CD4-positive, CD25-positive, alpha-beta regulatory T cell (primary cell): ENCODE results near the gene HS3ST5. TPM values are rescaled to one million over a fixed set of nuclear protein-coding genes. Genes with fewer than 3 reads are reported as not detected.
A peak's percentile ranks its signal among the peaks of the same experiment; 100 is the strongest.

ENCODE experiments used
- ATAC-seq, 2 donors: fragments of 150-1000 bp; cut with Tn5 transposase; one replicate each; pipeline ENCODE4 v1.10.0; 2021; ENCODE audit warnings: low read depth in 2 of 2, moderate number of reproducible peaks in 2 of 2, moderate library complexity in 1 of 2
- DNase-seq, 3 donors: peaks; one replicate each; pipeline versions ENCODE4 v3.0.0 to v3.0.0-alpha.2; 2012 to 2022; ENCODE audit warnings: mixed read lengths in 1 of 3
- H3K27ac ChIP-seq: one replicate; pipeline ENCODE4 v1.7.0; 2013; ENCODE audit warnings: mild to moderate bottlenecking, low read length; ENCODE audit not compliant: insufficient read depth, poor library complexity, severe bottlenecking
- H3K27me3 ChIP-seq: one replicate; pipeline ENCODE4 v1.7.0; 2013; ENCODE audit warnings: low read length; ENCODE audit not compliant: control insufficient read depth, insufficient read depth
- H3K36me3 ChIP-seq: one replicate; pipeline ENCODE4 v1.7.0; 2013; ENCODE audit warnings: mild to moderate bottlenecking, low read length, moderate library complexity; ENCODE audit not compliant: control insufficient read depth, insufficient read depth
- H3K4me1 ChIP-seq: 2 replicates; pipeline ENCODE4 v1.7.0; 2013; ENCODE audit warnings: mild to moderate bottlenecking, low read length; ENCODE audit not compliant: insufficient read depth, control insufficient read depth, poor library complexity, severe bottlenecking
- H3K4me3 ChIP-seq: one replicate; pipeline ENCODE4 v1.7.0; 2013; ENCODE audit warnings: low read depth, mild to moderate bottlenecking, low read length, moderate library complexity
- H3K9me3 ChIP-seq, 2 experiments: 1 replicate in 1 of 2; 2 replicates in 1 of 2; pipeline ENCODE4 v1.7.0; 2013; ENCODE audit warnings: low read length in 2 of 2, mild to moderate bottlenecking in 1 of 2, moderate library complexity in 1 of 2; ENCODE audit not compliant: control insufficient read depth in 2 of 2
- H3K27ac Mint-ChIP-seq, 3 donors: one replicate each; pipeline ENCODE4 v1.8.0; 2020 to 2022; ENCODE audit warnings: mild to moderate bottlenecking in 3 of 3, mixed read lengths in 3 of 3, moderate library complexity in 2 of 3
- H3K27me3 Mint-ChIP-seq: one replicate; pipeline ENCODE4 v1.8.0; 2022; ENCODE audit warnings: mild to moderate bottlenecking, mixed read lengths
- H3K36me3 Mint-ChIP-seq: one replicate; pipeline ENCODE4 v1.8.0; 2020; ENCODE audit warnings: mixed read lengths
- H3K4me1 Mint-ChIP-seq, 4 donors: one replicate each; pipeline ENCODE4 v1.8.0; 2020 to 2022; ENCODE audit warnings: mixed read lengths in 4 of 4, mild to moderate bottlenecking in 1 of 4
- H3K4me3 Mint-ChIP-seq, 4 donors: one replicate each; pipeline ENCODE4 v1.8.0; 2020 to 2022; ENCODE audit warnings: mild to moderate bottlenecking in 4 of 4, mixed read lengths in 4 of 4, moderate library complexity in 3 of 4
- H3K9me3 Mint-ChIP-seq, 7 donors: one replicate each; pipeline ENCODE4 v1.8.0; 2020 to 2022; ENCODE audit warnings: mixed read lengths in 7 of 7, mild to moderate bottlenecking in 3 of 7, moderate library complexity in 2 of 7
- polyA plus RNA-seq, 4 donors: library from polyadenylated mRNA; unstranded; fragments of 300-500 nt; fragmentation: Illumina TruSeq; gene quantifications; one replicate each; pipeline ENCODE4 v1.2.3, GENCODE V29; 2021
- total RNA-seq: library from RNA; stranded (reverse); gene quantifications from one replicate; pipeline ENCODE4 v1.2.3, GENCODE V29; 2022

Gene HS3ST5, protein sequence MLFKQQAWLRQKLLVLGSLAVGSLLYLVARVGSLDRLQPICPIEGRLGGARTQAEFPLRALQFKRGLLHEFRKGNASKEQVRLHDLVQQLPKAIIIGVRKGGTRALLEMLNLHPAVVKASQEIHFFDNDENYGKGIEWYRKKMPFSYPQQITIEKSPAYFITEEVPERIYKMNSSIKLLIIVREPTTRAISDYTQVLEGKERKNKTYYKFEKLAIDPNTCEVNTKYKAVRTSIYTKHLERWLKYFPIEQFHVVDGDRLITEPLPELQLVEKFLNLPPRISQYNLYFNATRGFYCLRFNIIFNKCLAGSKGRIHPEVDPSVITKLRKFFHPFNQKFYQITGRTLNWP
- total RNA-seq (not detected), polyA plus RNA-seq (not detected)

DNA sequence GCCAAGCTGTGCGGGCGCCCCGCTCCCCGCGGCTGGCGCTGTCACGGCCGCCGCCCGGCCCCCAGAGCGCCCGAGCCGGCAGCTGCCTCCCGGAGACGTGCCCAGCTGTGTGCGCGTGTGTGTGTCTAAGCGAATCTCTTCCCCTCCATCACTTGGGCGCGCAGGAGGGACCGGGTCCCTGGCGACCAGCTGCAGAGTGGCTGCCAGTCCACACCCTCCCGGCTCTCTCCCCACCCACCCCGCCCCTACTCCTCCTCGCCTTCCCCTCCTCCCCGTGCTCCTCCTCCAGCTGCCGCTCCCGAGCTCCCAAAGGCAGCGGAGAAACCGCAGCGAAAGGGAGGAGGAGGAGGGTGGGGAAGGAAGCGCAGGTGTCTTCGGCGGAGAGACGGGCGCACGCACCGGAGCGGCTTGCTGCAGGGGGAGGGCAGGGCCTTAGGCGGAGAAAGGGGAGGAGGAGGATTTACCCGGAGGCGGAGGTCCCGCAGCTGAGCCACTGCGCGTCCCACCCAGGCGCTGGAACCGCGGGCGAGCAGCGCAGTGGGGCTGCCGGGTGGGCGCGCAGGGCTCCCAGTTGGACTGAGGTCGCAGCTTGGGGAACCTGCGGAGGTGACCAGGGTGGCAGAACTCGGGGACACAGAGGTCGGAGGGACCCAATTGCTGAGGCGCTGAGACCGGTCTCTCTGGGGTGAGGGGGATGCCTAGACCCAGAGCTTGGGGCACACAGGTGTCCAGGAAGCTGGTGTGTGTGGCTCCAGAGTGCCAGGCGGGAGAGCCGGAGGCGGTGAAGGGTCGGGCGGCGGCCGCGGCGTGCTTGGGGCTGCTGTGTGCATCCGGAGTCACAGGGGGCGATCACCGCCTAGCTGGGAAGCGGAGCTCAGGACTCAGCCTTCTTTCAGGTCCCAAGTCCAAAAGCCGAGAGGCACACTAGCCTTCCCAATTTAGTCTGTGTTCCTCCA, at the start of gene HS3ST5:
HS3ST5 (minus strand) TSS at position 198 of the 956 bp plus-strand sequence. CDS start 280,178 bp downstream, outside the sequence.
- Histone ChIP-seq H3K27me3 (peaks cover 7% of the 10 kb centered on the region), H3K4me3 (no peak within 1 kb of the TSS), H3K4me1 (no peaks in the 10 kb centered on the region), H3K36me3 (no peaks in the 10 kb centered on the region), H3K9me3 (no peaks in the 10 kb centered on the region), H3K27ac (no peak within 1 kb of the TSS)
- ATAC-seq (no peak), DNase-seq (no peak)
- H3K27me3 Mint-ChIP-seq: peaks cover 45% of the 10 kb centered on the region
- H3K9me3 Mint-ChIP-seq: peaks cover 0 to 6% (median 0%) of the 10 kb centered on the region in 7 donors
- H3K36me3 Mint-ChIP-seq: peaks cover 4% of the 10 kb centered on the region
- no peak within 1 kb of the TSS for H3K27ac Mint-ChIP-seq
- peak within 1 kb of the TSS in 1 of 4 donors; percentile 16 for H3K4me3 Mint-ChIP-seq
- H3K4me1 Mint-ChIP-seq: peaks cover 0 to 4% (median 0%) of the 10 kb centered on the region in 4 donors

DNA sequence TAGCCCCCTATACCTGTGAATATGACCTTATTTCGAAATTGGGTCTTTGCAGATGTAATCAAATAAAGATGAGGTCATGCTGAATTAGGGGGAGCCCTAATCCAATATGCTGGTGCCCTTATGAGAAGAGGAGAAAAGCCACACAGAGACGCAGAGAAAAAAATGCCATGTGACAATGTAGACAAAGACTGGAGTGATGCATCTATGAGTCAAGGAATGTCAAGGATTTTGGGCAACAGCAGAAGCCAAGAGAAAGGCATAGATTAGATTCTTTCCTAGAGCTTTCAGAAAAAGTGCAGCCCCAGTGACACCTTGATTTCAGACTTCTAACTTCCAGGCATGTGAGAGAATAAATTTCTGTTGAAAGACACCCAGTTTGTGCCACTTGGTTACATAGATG, 47.4 kb upstream of the HS3ST5 start:
- H3K36me3 Mint-ChIP-seq: no peaks in the 10 kb centered on the region
- H3K27me3 ChIP-seq: no peaks in the 10 kb centered on the region
- no peak overlapping the region for H3K4me3 ChIP-seq
- no peak for DNase-seq
- H3K4me1 ChIP-seq: no peaks in the 10 kb centered on the region
- H3K4me3 Mint-ChIP-seq: peak overlapping the region in 1 of 4 donors; percentile 27
- H3K27ac ChIP-seq: no peak overlapping the region
- no peaks in the 10 kb centered on the region for H3K9me3 ChIP-seq
- no peak for ATAC-seq
- no peaks in the 10 kb centered on the region for H3K36me3 ChIP-seq
- H3K27ac Mint-ChIP-seq: no peak overlapping the region
- no peaks in the 10 kb centered on the region for H3K4me1 Mint-ChIP-seq
- peaks cover 0 to 2% (median 0%) of the 10 kb centered on the region in 7 donors for H3K9me3 Mint-ChIP-seq
- H3K27me3 Mint-ChIP-seq: no peaks in the 10 kb centered on the region

DNA sequence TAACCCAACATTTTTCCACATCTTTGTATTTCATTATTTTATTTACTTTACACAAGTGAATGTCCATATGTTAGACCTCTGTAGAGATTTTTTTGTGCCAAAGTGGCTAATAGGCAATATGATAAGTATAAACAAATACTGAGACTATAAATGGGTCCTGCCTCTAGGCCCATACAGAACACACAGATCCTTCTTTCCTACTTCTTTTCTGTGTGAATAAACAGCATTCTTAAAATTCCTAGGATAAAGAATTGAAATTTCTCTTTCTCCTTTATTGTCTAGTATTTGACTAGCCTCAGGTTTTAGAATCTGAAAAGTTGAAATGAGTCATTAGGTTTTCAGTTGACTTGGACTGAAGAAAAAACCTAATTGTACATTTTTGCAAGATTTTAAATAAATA, 46.3 kb upstream of the HS3ST5 start:
- Histone ChIP-seq H3K9me3 (no peaks in the 10 kb centered on the region), H3K36me3 (no peaks in the 10 kb centered on the region), H3K27ac (no peak overlapping the region), H3K27me3 (no peaks in the 10 kb centered on the region), H3K4me3 (no peak overlapping the region), H3K4me1 (no peaks in the 10 kb centered on the region)
- Mint-ChIP-seq H3K27ac (no peak overlapping the region), H3K9me3 (peaks cover 0 to 2% (median 0%) of the 10 kb centered on the region in 7 donors), H3K36me3 (no peaks in the 10 kb centered on the region), H3K27me3 (no peaks in the 10 kb centered on the region), H3K4me1 (no peaks in the 10 kb centered on the region), H3K4me3 (no peak overlapping the region)
- ATAC-seq (no peak), DNase-seq (no peak)

DNA sequence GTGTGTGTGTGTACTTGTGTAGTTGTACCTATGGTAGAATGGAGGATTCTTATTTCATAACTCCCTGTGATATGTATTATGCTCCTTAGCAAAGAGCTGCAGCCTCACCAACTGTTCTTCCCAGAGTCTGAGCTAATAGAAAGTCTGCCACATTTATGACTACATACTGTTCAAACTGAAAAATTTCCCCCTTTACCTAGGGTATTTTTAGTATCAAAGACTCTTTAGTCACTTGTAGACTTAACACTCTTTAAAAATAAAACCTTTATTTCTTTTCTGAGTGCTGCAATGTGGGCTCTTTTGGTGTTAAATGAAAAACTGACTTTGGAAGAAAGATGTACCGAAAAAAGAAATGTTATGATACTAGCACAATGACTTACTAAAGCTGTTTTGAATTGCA, 39.6 kb upstream of the HS3ST5 start:
- Histone ChIP-seq H3K36me3 (no peaks in the 10 kb centered on the region), H3K4me3 (no peak overlapping the region), H3K9me3 (no peaks in the 10 kb centered on the region), H3K4me1 (no peaks in the 10 kb centered on the region), H3K27ac (no peak overlapping the region), H3K27me3 (no peaks in the 10 kb centered on the region)
- Mint-ChIP-seq H3K4me3 (no peak overlapping the region), H3K4me1 (no peaks in the 10 kb centered on the region), H3K27ac (no peak overlapping the region), H3K9me3 (peaks cover 0 to 4% (median 2%) of the 10 kb centered on the region in 7 donors), H3K27me3 (no peaks in the 10 kb centered on the region), H3K36me3 (no peaks in the 10 kb centered on the region)
- DNase-seq: no peak
- ATAC-seq: no peak

DNA sequence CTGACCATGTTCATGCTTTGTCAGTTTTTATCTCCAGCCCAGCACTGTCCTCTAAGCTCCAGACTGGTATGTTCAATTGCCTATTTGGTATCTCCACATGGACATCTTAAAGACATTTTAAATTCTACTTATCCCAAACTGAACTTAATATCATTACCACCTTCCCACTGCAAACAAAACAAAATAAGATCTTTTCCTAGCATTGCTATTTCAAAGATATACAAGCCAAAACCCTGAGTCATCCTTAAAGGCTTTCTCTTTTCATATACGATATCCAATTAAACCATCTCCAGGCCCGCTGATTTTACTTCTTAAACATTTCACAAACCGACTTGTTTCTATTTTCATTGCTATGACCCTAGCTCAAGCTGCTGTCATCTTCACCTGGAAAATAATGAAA, 35.1 kb upstream of the HS3ST5 start:
- Mint-ChIP-seq H3K9me3 (peaks cover 0 to 4% (median 2%) of the 10 kb centered on the region in 7 donors), H3K4me1 (no peaks in the 10 kb centered on the region), H3K27ac (no peak overlapping the region), H3K27me3 (no peaks in the 10 kb centered on the region), H3K36me3 (no peaks in the 10 kb centered on the region), H3K4me3 (no peak overlapping the region)
- ATAC-seq (no peak), DNase-seq (no peak)
- H3K27ac ChIP-seq: no peak overlapping the region
- no peaks in the 10 kb centered on the region for H3K36me3 ChIP-seq
- no peaks in the 10 kb centered on the region for H3K27me3 ChIP-seq
- no peaks in the 10 kb centered on the region for H3K9me3 ChIP-seq
- no peak overlapping the region for H3K4me3 ChIP-seq
- H3K4me1 ChIP-seq: no peaks in the 10 kb centered on the region

DNA sequence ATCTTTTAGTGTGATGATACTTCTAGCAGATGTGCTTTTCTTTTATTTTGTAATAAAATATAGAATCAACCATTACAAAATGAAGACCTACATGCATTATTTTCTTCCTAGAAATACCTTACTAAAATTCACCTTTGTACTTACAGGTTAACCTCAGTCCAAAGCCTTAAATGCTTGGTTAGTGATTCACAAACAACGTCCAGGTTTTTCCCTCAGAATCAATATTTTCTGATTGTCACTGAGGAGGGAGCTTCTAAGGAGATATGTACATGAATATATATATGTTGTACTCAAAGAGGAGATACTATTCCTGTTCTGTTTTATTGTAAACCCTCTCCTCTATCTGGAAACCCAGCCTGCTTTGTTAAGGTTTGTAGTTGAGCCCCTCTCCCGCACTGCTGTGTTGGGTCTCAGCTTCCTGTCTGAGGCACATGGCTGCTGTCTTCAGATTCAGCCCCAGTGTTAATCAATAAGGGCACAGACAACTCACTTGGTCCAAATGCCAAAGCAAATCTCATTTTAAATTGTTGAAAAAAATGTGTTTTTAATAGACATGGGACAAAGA, 33.9 kb upstream of the HS3ST5 start:
- Mint-ChIP-seq H3K4me3 (no peak overlapping the region), H3K9me3 (peaks cover 0 to 4% (median 0%) of the 10 kb centered on the region in 7 donors), H3K4me1 (no peaks in the 10 kb centered on the region), H3K27me3 (no peaks in the 10 kb centered on the region), H3K27ac (no peak overlapping the region), H3K36me3 (no peaks in the 10 kb centered on the region)
- Histone ChIP-seq H3K27me3 (no peaks in the 10 kb centered on the region), H3K27ac (no peak overlapping the region), H3K4me3 (no peak overlapping the region), H3K9me3 (no peaks in the 10 kb centered on the region), H3K36me3 (no peaks in the 10 kb centered on the region), H3K4me1 (no peaks in the 10 kb centered on the region)
- DNase-seq: no peak
- ATAC-seq: no peak

DNA sequence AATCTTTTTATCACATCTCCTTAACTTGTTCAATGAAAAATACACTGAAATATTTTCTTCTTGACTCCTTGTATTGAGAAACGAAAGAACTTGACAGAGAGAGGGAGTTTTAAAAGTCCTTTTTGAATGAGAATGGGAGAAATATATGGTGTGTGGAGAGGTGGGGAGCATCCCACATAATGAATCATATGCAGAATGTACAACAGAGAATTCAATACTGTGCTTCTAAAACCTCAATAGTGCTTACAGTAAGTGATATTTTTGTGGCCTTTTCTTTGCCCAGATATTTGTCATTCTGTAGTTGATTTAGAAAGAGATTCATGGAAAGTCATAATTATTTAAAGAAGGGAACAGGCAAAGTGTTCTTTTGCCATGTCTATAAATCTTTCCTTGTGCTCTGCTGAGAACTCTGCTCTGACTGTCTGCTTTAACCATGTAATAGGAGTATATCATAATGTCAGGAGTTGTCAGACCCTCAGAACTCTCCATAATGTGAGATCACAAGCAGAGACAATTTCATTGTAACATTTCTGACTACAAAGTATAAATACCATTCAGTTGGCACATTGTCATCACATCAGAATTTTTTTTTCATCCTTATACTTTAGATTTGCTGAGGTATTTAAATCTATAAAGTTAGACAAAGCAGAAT, 32.8 kb upstream of the HS3ST5 start:
- H3K4me3 Mint-ChIP-seq: no peak overlapping the region
- ATAC-seq: no peak
- no peaks in the 10 kb centered on the region for H3K27me3 ChIP-seq
- no peaks in the 10 kb centered on the region for H3K36me3 ChIP-seq
- no peak overlapping the region for H3K4me3 ChIP-seq
- peaks cover 0 to 5% (median 0%) of the 10 kb centered on the region in 7 donors for H3K9me3 Mint-ChIP-seq
- DNase-seq: no peak
- no peak overlapping the region for H3K27ac Mint-ChIP-seq
- no peaks in the 10 kb centered on the region for H3K4me1 Mint-ChIP-seq
- H3K27me3 Mint-ChIP-seq: no peaks in the 10 kb centered on the region
- H3K4me1 ChIP-seq: no peaks in the 10 kb centered on the region
- H3K27ac ChIP-seq: no peak overlapping the region
- H3K36me3 Mint-ChIP-seq: no peaks in the 10 kb centered on the region
- H3K9me3 ChIP-seq: no peaks in the 10 kb centered on the region
